ENCODE results near the gene DIS3L.
"Not testable (repeated sequence)": the region's sequence is repeated elsewhere in the genome, so short reads cannot be mapped to it uniquely, and the experiment has no call there.

- TF ChIP-seq, protein P1, sequence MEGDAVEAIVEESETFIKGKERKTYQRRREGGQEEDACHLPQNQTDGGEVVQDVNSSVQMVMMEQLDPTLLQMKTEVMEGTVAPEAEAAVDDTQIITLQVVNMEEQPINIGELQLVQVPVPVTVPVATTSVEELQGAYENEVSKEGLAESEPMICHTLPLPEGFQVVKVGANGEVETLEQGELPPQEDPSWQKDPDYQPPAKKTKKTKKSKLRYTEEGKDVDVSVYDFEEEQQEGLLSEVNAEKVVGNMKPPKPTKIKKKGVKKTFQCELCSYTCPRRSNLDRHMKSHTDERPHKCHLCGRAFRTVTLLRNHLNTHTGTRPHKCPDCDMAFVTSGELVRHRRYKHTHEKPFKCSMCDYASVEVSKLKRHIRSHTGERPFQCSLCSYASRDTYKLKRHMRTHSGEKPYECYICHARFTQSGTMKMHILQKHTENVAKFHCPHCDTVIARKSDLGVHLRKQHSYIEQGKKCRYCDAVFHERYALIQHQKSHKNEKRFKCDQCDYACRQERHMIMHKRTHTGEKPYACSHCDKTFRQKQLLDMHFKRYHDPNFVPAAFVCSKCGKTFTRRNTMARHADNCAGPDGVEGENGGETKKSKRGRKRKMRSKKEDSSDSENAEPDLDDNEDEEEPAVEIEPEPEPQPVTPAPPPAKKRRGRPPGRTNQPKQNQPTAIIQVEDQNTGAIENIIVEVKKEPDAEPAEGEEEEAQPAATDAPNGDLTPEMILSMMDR (IDR thresholded peaks at IDR 0.05), result not testable (repeated sequence)
- not testable (repeated sequence) for TF ChIP-seq POLR2A (IDR thresholded peaks at IDR 0.05)
Observed at GRCh38 chr15:66262837-66263236, 30.5 kb upstream of the DIS3L start.
